HG03460 (cell line): ENCODE results near the gene HACD1.

Experiments used
- ATAC-seq: cut with Tn5 transposase; IDR thresholded peaks from one replicate; pipeline ENCODE4 v1.9.1; 2021; ENCODE audit not compliant: unreplicated experiment

HACD1 gene, protein sequence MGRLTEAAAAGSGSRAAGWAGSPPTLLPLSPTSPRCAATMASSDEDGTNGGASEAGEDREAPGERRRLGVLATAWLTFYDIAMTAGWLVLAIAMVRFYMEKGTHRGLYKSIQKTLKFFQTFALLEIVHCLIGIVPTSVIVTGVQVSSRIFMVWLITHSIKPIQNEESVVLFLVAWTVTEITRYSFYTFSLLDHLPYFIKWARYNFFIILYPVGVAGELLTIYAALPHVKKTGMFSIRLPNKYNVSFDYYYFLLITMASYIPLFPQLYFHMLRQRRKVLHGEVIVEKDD

DNA sequence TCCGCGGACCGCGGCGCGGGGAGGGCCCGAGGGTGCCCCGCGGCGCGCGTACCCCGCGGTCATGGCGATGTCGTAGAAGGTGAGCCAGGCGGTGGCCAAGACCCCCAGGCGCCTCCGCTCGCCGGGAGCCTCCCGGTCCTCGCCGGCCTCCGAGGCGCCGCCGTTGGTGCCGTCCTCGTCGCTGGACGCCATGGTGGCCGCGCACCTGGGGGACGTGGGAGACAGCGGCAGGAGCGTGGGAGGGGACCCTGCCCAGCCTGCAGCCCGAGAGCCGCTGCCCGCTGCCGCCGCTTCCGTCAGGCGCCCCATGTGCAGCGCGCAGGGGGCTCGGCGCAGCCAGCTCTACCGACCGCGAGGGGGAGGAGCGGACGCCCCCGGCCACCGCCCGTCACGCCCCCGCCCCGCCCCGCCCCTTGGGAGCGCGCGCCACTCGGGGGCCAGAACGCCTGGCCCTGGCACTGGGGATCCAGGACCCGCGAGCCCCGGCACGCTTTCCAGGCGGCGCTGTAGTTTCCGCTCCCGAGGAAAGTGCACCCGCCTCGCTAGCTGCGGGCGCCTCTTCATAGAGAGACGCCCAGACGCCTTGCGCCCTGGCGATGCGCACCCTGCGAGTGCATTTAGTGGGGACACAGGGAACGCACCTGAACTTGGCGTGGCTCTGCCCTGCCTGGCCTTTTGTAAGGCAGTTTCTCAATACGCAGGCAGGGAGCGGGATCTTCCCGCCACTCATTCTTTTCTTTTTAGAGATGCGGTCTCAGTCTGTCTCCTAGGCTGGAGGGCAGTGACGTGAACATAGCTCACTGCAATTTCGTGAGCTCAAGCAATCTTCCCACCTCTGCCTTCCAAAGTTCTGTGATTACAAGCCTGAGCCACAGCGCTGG is at the start of gene HACD1:
Gene HACD1 (minus strand): TSS at position 344 of the 881 bp plus-strand sequence. CDS start 35 bp downstream, at position 309.
- ATAC-seq: peak; percentile 64

DNA sequence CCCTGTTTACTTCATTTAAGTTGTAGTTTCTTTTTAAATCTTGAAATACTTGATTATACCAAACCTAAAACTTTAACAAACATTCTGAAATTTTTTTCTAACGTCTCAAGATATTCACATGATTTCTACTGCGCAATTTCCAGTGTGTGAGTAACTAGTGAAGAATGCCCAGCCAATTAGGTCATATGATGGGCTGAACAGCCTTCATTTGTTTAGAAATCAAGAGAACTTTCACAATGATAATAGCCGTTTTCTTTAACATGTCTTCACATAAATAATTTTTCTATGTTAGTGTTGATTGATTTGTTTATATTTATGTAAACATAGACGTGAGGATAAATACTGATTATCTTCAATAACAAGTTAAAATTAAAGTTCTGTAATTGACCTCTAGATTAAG is 48.6 kb upstream of the HACD1 start:
- no peak for ATAC-seq

DNA sequence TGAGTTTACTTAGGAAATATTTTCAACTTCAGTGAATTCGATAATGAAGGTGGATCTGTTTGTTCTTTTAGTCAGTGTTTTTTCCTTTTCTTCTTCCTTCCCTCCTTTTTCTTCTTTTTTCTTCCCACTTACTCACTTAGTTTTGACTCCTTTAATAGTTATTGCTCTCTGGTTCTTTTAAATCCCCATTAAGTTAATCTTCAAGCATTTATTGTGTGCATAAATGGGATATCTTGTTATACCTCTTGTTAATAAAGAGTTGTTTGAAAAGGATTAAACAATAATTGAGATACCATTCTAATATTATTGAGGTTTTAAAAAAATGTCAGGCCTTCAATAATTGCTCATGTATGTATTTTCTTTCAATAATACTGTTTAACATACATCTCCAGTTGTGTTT is 46.3 kb upstream of the HACD1 start:
- ATAC-seq: no peak

DNA sequence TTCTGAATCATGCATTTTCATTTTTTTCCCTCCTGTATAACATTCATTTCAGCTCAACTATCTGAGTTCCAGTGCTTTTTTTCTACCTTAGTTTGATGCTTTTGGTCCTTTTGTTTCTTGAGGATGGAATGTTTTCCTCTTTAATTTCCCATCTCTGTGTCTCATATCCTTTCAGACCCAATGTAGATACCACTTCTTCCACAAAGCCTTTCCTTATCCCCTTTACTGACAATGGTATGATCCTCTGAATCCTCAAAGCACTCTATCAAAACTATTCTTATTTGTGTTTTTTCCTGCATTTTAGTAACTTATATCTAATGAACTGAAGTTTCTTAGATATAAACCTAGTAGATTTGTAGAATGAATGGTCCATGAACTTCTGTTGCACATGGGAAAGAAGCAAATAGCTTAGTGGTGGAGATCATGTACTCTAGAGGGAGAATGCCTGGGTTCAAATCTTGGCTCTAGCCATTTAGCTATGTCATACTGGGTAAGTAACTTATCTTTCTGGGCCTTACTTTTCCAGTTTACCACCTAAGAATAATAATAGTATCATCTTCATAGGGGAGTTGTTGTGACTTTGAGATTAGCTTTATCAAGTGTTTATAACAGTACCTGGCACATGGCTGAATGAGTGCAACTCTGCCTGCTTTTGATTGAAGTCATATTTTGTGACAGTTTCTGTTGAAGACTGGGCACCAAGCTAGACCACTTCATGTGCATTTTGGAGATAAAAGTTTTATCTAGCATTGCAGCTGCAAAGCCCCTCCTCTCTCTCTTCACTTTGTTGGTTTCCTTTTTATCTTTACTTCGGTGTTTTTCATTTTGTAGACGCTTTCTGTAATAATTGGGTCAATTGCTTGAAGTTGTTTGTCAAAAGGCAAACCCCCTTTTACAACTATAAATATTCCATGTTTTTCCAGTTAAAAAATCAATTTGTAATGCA is 45.3 kb upstream of the HACD1 start:
- ATAC-seq: no peak

DNA sequence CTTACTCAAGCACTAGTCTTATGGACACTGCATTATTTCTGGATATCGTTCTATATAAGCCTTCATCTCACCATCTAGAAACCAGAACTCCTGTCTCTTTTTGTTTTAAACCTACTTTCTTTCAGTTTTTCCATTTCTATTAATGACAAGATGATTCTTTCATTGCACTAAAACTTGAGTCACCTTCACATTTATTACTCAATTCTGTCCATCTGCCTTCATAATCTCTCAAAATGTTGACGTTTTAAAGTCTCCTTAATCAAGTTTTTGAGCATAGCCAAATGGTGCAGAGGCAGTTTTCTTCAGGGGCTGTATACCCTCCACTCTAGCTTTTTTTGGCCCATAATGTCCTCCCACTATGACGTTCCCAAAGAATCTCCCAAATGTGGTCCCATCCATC is 44.3 kb upstream of the HACD1 start:
- no peak for ATAC-seq

DNA sequence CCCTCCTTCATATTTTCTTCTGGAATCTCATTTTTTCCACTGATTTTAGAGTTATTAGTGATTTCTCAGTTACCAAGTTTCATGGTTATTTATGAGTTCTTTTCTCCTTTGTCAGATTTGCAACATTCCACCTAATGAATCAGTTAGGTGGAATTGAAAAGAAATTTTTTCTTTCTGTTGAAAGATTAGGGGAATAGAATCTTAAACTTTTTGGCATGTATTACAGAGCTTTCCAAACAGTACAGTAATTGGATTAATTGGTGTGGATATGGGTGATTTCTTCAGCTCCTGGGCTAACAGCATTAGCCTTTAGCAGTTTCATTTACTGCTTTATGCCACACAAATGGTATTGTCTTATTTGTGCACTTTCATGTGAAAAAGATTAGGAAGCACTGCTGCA is 43.7 kb upstream of the HACD1 start:
- no peak for ATAC-seq

DNA sequence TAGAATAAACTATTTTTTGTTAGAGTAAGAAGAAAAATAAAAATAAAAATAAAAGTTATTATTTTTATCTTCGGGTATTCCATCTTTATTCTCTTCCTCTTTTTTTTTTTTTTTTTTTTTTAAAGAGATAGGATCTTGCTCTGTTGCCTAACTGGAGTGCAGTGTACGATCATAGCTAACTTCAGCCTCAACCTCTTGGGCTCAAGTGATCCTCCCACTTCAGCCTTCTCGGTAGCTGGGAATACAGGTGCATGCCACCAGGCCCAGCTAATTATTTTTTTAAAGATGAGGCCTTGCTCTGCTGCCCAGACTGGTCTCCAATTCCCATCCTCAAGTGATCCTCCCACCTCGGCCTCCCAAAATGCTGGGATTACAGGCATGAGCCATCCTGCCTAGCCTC is 42.2 kb upstream of the HACD1 start:
- no peak for ATAC-seq

DNA sequence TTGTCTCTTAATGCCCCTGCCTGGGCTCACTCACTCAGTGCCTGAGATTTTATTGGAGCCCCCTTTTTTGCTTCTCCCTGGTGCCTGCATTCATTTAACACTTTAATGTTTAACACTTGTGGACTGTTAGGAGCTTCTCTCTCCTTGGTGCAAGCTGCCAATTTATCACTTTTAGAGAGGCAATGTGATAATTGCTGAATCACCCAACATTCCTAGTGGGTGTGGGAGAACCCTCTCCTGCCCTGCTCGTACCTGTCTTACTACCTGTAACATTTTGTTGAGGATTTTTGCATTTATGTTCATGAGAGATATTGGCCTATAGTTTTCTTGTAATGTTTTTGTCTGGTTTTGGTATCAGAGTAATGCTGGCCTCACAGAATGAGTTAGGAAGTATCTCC is 39.9 kb upstream of the HACD1 start:
- ATAC-seq: no peak

DNA sequence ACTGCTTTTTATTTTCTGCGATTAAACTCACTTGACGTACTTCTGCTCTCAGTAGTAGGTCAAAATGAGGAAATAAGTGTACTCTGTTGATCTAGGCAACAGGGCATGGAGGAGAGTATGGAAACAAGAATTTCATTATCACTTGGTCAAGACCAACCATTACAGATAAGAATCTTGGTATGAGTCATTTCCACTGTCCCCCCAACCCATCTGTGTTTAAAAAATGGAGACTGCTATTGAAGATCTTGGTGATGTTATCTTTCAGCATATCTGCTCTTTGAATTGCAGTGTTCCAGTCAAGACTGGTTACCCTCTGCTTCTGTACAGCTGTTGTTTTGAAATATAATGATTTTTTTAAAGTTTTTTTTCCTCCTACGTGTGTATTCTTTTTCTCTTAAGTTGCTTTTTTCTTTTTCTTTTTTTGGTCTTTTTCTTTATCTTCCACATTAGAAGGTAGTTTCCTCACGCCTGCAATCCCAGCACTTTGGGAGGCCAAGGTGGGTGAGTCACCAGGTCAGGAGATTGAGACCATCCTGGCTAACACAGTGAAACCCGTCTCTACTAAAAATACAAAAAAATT is 38.5 kb upstream of the HACD1 start:
- peak; percentile 90 for ATAC-seq

DNA sequence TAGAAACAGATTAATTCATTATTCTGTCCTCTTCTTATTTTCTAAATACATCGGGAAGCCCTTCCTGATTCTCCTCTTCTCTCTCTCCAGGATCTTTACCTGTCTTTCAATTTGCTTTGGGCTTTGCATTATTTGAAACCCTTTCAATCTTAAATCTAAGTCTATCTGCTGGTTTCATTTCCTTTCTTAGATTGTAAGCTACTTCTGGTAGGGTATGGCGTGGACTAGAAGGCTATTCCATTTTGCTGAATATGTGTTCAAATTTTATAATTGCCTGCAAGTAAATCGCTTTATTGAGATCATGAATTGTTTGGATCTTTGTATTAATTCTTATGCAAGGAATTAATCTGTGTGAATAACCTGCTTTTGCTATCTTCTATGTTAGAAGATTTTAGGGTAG is 37.8 kb upstream of the HACD1 start:
- ATAC-seq: peak; percentile 13

DNA sequence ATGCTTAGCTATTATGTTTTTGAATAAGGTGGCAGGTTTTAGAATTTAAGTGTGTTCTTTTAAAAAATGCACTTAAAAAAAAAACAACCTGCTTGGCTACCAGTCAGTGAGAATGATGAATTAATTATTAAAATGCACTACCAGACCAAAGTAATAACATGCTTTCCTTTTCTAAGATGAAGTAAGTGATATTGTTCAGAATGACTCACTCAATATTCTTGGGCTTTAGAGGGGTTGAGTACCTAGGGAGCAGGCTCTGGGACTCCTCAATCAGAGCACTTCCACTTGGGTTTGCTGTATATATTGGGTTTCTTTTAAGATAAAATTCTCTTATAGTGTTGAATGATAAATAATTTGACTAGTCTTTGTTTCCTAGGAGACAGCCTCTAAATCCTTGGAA is 35.4 kb upstream of the HACD1 start:
- no peak for ATAC-seq

DNA sequence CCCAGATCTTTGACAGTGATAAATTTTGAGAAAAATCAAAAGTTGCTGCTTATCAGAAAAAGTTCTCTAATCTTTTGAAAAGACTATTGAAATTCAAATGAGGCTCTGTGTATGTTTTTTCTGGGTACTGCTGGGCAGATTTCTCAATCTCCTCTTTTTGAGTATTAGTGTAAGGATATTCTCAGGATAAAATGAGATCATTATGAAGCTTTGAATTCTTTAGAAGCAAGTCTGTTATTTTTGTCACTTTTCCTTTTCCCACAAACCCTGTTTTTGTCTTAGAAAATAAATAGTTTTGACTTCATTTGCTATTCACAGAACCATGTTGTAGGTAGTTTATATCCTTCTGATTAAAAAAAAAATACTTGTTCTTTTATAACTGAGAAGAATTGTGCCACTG is 34.7 kb upstream of the HACD1 start:
- no peak for ATAC-seq

DNA sequence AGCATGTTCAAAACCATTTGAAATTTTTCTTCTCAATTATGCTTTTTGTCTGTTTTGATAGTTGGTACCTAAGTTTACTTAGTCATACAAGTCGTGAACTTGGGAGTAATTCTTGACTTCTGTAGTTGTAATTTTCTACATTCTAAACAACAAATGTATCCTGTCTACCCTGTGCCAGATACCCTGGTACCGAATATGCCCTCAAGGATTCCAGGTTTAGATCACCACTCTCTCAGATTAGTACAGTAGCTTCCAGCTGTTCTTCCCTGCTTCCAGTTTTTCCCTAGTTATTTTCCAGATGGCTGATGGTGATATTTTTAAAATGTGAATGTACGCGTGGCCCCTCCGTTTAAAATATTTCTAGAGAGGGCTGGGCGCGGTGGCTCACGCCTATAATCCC is 33.2 kb upstream of the HACD1 start:
- no peak for ATAC-seq

DNA sequence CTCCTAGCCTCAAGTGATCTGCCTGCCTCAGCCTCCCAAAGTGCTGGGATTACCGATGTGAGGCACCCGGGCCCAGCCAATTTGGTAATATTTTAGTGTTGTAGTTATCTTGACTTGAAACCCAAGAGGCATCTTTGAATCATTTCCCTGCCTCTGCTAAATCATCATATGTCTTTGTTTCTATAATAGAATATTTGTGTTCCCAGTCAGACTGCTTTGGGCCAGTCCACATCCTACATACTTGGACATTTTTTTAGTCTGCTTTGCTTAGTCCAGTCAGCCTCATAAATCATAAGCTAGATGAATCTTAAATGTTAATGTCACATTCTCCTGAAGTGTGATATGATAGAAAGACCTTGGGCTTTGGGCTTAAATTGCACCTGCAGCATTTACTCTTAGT is 32.7 kb upstream of the HACD1 start:
- ATAC-seq: no peak

DNA sequence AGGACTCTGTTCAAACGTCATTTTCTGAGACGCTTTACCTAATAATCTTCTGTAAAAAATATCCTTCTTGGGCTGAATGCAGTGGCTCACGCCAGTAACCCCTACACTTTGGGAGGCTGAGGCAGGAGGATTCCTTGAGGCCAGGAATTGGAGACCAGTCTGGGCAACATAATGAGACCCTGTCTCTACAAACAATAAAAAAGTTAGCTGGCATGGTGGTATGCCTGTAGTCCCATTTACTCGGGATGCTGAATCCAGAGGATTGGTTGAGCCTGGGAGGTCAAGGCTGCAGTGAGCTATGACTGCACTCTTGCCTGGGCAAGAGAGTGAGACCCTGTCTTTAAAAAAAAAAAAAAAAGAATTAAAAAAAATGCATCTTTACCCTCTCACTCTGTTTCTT is 31.9 kb upstream of the HACD1 start:
- ATAC-seq: no peak

DNA sequence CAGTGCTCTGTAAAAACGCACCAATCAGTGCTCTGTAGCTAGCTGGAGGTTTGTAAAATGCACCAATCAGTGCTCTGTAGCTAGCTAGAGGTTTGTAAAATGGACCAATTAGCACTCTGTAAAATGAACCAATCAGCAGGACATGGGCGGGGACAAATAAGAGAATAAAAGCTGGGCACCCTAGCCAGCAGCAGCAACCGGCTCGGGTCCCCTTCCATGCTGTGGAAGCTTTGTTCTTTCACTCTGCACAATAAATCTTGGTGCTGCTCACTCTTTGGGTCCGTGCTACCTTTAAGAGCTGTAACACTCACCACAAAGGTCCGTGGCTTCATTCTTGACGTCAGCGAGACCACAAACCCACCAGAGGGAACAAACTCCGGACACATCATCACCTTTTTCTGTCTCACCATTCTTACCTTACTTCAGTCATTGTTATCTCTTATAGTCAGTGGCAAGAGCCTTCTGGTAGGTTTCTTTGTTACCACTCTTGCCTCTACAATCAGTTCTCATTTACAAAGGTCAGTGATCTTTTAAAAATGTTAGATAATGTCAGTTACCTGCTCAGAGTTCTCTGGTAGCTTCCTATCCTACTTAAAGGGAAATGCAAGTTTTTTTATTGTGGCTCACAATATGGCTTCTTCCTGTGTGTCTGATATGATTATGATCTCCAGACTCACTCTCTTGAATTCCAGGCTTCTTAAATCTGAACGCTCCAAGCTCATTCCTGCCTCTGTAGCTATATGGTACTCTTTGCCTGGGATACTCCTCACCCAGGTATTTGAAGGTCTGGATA is 31.3 kb upstream of the HACD1 start:
- no peak for ATAC-seq

DNA sequence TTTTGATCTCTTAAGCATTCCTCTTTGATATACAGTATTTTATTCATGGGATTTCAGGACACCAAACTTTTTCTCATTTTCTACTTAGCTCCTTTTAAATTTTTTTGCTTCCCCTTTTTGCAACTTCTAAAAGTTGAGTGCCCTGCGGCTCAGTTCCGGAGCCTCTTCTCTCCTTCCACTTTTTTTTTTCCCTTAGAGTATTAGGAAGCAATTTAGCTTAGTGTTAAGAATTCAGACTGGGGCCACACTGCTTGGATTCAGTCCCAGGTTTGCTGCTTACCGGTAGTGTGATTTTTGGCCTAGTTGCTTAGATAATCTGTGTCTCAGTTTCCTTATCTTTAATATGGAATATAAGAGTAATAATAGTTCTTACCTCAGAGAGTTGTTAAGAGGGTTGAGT is 30.2 kb upstream of the HACD1 start:
- ATAC-seq: no peak

DNA sequence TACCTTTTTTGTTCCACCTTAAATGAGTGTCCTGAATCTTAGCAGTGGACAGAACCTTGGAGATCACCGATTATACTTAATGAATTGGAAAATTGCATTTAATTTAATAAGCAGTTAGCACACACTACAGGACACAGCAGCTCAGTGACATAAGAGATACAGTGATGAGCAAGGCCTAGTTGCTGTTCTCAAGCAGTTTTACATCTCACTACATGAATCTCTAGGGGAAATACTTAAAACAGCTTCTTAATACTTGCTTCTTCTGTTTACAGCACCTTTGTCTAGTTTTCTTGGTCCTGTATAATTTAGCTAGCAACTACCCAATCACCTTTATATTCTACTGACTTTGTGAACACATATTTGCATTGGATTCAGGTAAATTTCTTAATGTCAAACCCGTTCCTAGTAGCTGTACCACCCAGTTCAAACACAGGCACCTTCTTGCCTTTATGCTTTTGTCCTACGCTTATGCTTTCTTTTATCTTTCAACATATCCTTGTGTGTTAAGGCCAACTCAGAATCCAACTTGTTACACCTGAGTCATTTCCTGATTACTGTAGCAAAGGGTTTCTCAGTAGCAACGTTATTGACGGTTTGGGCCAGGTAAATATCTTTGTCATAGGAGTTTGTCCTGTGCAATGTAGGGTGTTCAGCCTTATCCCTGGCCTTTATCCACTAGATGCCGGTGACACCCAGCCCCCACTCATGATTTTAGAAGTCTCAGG is 28.6 kb upstream of the HACD1 start:
- no peak for ATAC-seq

DNA sequence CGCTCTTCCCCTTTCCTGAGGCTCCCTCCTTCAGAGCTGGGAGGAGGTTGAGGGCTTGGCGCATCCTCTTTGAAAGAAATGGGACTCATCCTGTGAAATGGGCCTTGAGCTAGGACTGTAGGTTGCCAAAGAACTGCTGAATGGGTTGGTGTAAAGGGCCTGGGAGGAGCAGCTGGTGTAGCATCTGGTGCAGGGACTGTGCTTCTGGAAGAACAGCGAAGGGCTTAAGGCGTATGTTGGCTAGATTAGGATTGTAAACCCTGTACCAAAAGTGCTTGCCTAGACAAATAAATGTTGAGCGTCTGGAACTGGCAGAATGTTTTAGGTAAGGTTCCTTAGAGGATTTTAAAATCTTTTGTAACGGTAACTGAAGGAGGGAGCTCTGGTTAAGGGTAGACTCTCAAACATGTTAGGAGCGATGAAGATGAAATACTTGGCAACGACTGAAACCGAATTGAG is 27.3 kb upstream of the HACD1 start:
- ATAC-seq: peak; percentile 23
